Measurements from ENCODE around the gene RIPPLY3.

GRCh38 chr21:37041706-37042271, 35.3 kb downstream of the RIPPLY3 start:
- no peak for TF ChIP-seq YY1 (IDR thresholded peaks at IDR 0.05; ENCODE audit: insufficient read depth, insufficient read length)
- TF ChIP-seq ZNF274 (IDR thresholded peaks at IDR 0.05; ENCODE audit: low read depth, low read length) = no peak
